SK-N-SH treated with all-trans-retinoic acid at 6 μM for 48 hours (cell line): ENCODE data around the gene SUGCT.

Experiments
- ARNTL ChIP-seq: fragments of 450-650 bp; formaldehyde crosslinking; IDR thresholded peaks from 2 replicates; pipeline ENCODE4 v1.5.0; 2020; ENCODE audit warnings: low read depth, mild to moderate bottlenecking, moderate library complexity, borderline replicate concordance
- CSRNP3 ChIP-seq: fragments of 250-450 bp; sonication (Bioruptor Pico); IDR thresholded peaks from 2 replicates; pipeline ENCODE4 v1.5.1; 2021; ENCODE audit warnings: mild to moderate bottlenecking, moderate library complexity
- RARB ChIP-seq: fragments of 250-450 bp; sonication (Bioruptor Pico); IDR thresholded peaks from 2 replicates; pipeline ENCODE4 v1.8.0; 2021; ENCODE audit warnings: mild to moderate bottlenecking, moderate library complexity
- TOX ChIP-seq: fragments of 250-450 bp; sonication (Bioruptor Pico); IDR thresholded peaks from 2 replicates; pipeline ENCODE4 v1.8.0; 2021; ENCODE audit warnings: mild to moderate bottlenecking, moderate library complexity, borderline replicate concordance
- ZFP30 ChIP-seq: fragments of 450-650 bp; formaldehyde crosslinking; IDR thresholded peaks from 2 replicates; pipeline ENCODE4 v1.5.0; 2022; ENCODE audit warnings: mild to moderate bottlenecking, moderate library complexity
- ZNF565 ChIP-seq: fragments of 450-650 bp; formaldehyde crosslinking; conservative IDR thresholded peaks from 2 replicates; pipeline ENCODE4 v1.5.0; 2020; ENCODE audit warnings: low read depth, mild to moderate bottlenecking, moderate library complexity
- ZNF70 ChIP-seq: fragments of 450-650 bp; formaldehyde crosslinking; IDR thresholded peaks from 2 replicates; pipeline ENCODE4 v1.5.0; 2020; ENCODE audit warnings: mild to moderate bottlenecking, moderate library complexity
- ZNF8 ChIP-seq: fragments of 450-650 bp; formaldehyde crosslinking; IDR thresholded peaks from 2 replicates; pipeline ENCODE4 v1.5.0; 2020; ENCODE audit warnings: mild to moderate bottlenecking, moderate library complexity

GRCh38 chr7:40884241-40884640 lies 749.4 kb downstream of the SUGCT start:
- TF ChIP-seq ZFP30 (CRISPR knock-in tag) (no peak), CSRNP3 (CRISPR knock-in tag) (no peak), TOX (CRISPR knock-in tag) (no peak), RARB (no peak), ZNF565 (no peak), ZNF8 (CRISPR knock-in tag) (no peak), ZNF70 (CRISPR knock-in tag) (no peak), ARNTL (no peak)
